HepG2 (cell line): ENCODE results near the gene INO80B. TPM values are rescaled to one million over a fixed set of nuclear protein-coding genes. Genes with fewer than 3 reads are reported as not detected.

Source experiments
- FOSL2 ChIP-seq: sonication (generic); formaldehyde crosslinking; IDR thresholded peaks from 2 replicates; pipeline ENCODE4 v1.4.0; 2020; ENCODE audit warnings: missing genetic modification reagents
- HNRNPLL ChIP-seq: fragments of 200-400 bp; formaldehyde crosslinking; IDR thresholded peaks from 2 replicates; pipeline ENCODE4 v1.6.1; 2017; ENCODE audit warnings: mild to moderate bottlenecking, low read depth, low read length; ENCODE audit not compliant: poor library complexity, severe bottlenecking
- KLF15 ChIP-seq: sonication (generic); formaldehyde crosslinking; IDR thresholded peaks from 2 replicates; pipeline ENCODE4 v1.8.1; 2023; ENCODE audit warnings: borderline replicate concordance, mild to moderate bottlenecking, inconsistent platforms, missing genetic modification reagents, mixed read lengths
- KLF6 ChIP-seq: IDR thresholded peaks from 2 replicates; pipeline ENCODE4 v1.8.0; 2016; ENCODE audit warnings: missing biosample characterization, missing genetic modification reagents
- KMT2A ChIP-seq: sonication (generic); formaldehyde crosslinking; IDR thresholded peaks from 2 replicates; pipeline ENCODE4 v1.4.0; 2020; ENCODE audit warnings: missing genetic modification reagents
- NFYB ChIP-seq: sonication (generic); formaldehyde crosslinking; IDR thresholded peaks from 2 replicates; pipeline ENCODE4 v1.4.0; 2020; ENCODE audit warnings: missing genetic modification reagents
- NPAS2 ChIP-seq: sonication (generic); formaldehyde crosslinking; IDR thresholded peaks from 2 replicates; pipeline ENCODE4 v1.8.0; 2022; ENCODE audit warnings: mild to moderate bottlenecking, missing genetic modification reagents, borderline replicate concordance
- SMC3 ChIP-seq: IDR thresholded peaks from 2 replicates; pipeline ENCODE4 v1.6.1; 2011; ENCODE audit warnings: low read length, improper control_type of control experiment
- SOX6 ChIP-seq, 2 experiments: fragments of 450-650 bp in 1 of 2; sonication (generic) in 1 of 2; formaldehyde crosslinking in 1 of 2; IDR thresholded peaks; 2 replicates each; pipeline versions ENCODE4 v1.4.0 to v1.6.1; 2017 to 2020; ENCODE audit warnings: antibody characterized with exemption in 1 of 2, mild to moderate bottlenecking in 1 of 2, missing genetic modification reagents in 1 of 2
- SP2 ChIP-seq: sonication (generic); formaldehyde crosslinking; IDR thresholded peaks from 2 replicates; pipeline ENCODE4 v1.5.1; 2020; ENCODE audit warnings: mild to moderate bottlenecking, missing genetic modification reagents
- TSC22D2 ChIP-seq: sonication (generic); formaldehyde crosslinking; IDR thresholded peaks from 2 replicates; pipeline ENCODE4 v1.5.1; 2020; ENCODE audit warnings: missing genetic modification reagents, mild to moderate bottlenecking, borderline replicate concordance
- ZBTB21 ChIP-seq: sonication (generic); formaldehyde crosslinking; IDR thresholded peaks from 2 replicates; pipeline ENCODE4 v1.4.0; 2020; ENCODE audit warnings: missing genetic modification reagents
- ZNF121 ChIP-seq: sonication (generic); formaldehyde crosslinking; IDR thresholded peaks from 2 replicates; pipeline ENCODE4 v1.5.0; 2020; ENCODE audit warnings: mild to moderate bottlenecking, missing genetic modification reagents
- ZNF17 ChIP-seq: sonication (generic); formaldehyde crosslinking; IDR thresholded peaks from 2 replicates; pipeline ENCODE4 v1.5.0; 2020; ENCODE audit warnings: mild to moderate bottlenecking, missing genetic modification reagents
- ZNF264 ChIP-seq: sonication (generic); formaldehyde crosslinking; IDR thresholded peaks from 2 replicates; pipeline ENCODE4 v1.4.0; 2020; ENCODE audit warnings: missing genetic modification reagents
- ZNF44 ChIP-seq: sonication (generic); formaldehyde crosslinking; IDR thresholded peaks from 2 replicates; pipeline ENCODE4 v1.5.1; 2020; ENCODE audit warnings: mild to moderate bottlenecking, missing genetic modification reagents
- ZNF441 ChIP-seq: sonication (generic); formaldehyde crosslinking; IDR thresholded peaks from 2 replicates; pipeline ENCODE4 v1.7.0; 2021; ENCODE audit warnings: missing genetic modification reagents, borderline replicate concordance
- ZNF569 ChIP-seq: sonication (generic); formaldehyde crosslinking; IDR thresholded peaks from 2 replicates; pipeline ENCODE4 v1.5.0; 2020; ENCODE audit warnings: mild to moderate bottlenecking, missing genetic modification reagents, moderate library complexity, borderline replicate concordance
- ZNF598 ChIP-seq: sonication (generic); formaldehyde crosslinking; IDR thresholded peaks from 2 replicates; pipeline ENCODE4 v1.5.1; 2020; ENCODE audit warnings: mild to moderate bottlenecking, missing genetic modification reagents, borderline replicate concordance
- ZNF878 ChIP-seq: sonication (generic); formaldehyde crosslinking; IDR thresholded peaks from 2 replicates; pipeline ENCODE4 v1.8.1; 2023; ENCODE audit warnings: mild to moderate bottlenecking, missing genetic modification reagents, moderate library complexity
- ZSCAN12 ChIP-seq: sonication (generic); formaldehyde crosslinking; IDR thresholded peaks from 2 replicates; pipeline ENCODE4 v1.9.0; 2021; ENCODE audit warnings: mild to moderate bottlenecking, missing genetic modification reagents
- polyA plus RNA-seq, 8 experiments: library from polyadenylated mRNA; depleted of rRNA in 3 of 8; stranded (reverse) in 7 of 8; unstranded in 1 of 8; fragments of >200 nt; fragmentation: Illumina TruSeq in 4 of 8; extraction: Trizol in 4 of 8; gene quantifications; 2 replicates each; pipeline versions ENCODE4 v1.2.1 to v1.2.3, GENCODE V29; 2011 to 2016; ENCODE audit warnings: low read depth in 4 of 8, missing spikeins in 1 of 8, mixed read lengths in 1 of 8; ENCODE audit not compliant: insufficient read depth in 1 of 8
- total RNA-seq, 5 experiments: library from RNA; depleted of rRNA; stranded (reverse); fragments of >200 nt; fragmentation: Illumina TruSeq; extraction: Trizol; gene quantifications; 2 replicates each; pipeline ENCODE4 v1.2.3, GENCODE V29; 2016; ENCODE audit warnings: low read depth in 1 of 5
- TF ChIP-seq, protein P1 (sequence below): sonication (generic); formaldehyde crosslinking; IDR thresholded peaks from 2 replicates; pipeline ENCODE4 v1.5.0; 2020; ENCODE audit warnings: missing genetic modification reagents
- TF ChIP-seq, protein P2 (sequence below): sonication (generic); formaldehyde crosslinking; IDR thresholded peaks from 2 replicates; pipeline ENCODE4 v1.5.1; 2020; ENCODE audit warnings: mild to moderate bottlenecking, moderate library complexity, missing genetic modification reagents
- TF ChIP-seq, protein P3 (sequence below): sonication (generic); formaldehyde crosslinking; conservative IDR thresholded peaks from 2 replicates; pipeline ENCODE4 v1.8.0; 2022; ENCODE audit warnings: missing genetic modification reagents
- TF ChIP-seq, protein P4 (sequence below): sonication (generic); formaldehyde crosslinking; conservative IDR thresholded peaks from 2 replicates; pipeline ENCODE4 v1.4.0; 2020; ENCODE audit warnings: missing genetic modification reagents

Gene INO80B
- total and polyA plus RNA-seq, 2 of the 13 experiments (the other 11 are each of a cell fraction or from before 2014, with no cell fraction given), result 6.2 to 14.5 TPM

DNA sequence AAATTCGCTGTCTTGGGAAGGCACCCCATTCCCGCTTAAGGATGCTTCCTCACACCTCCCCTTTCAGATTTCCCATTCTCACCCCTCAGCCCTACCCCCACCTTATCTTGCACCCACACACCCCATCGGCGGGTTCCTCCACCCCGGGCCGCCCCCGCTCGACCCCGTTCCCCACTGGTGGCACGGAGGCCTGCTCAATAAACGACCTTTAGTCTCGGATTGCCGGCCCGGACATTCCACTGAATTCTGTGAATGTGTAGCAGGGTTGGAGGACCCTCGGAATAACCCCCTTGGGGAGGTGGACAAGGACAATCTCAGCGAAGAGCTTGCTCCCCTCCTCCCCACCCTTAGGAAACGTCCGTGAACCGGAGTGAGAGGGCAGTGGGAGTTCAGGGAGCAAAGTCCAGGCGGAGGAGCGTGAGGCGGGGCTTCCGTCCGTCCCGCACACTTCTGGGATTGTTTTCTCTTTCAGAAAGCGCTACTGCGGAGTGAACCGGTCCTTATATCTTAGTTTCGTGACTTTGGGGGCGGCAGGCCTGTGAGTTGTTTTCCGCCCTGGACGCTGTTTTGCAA lies 47.3 kb downstream of the INO80B start (continued):
- no peak for TF ChIP-seq ZBTB21
- no peak for TF ChIP-seq TSC22D2 (CRISPR knock-in tag)
- no peak for TF ChIP-seq ZNF17
- TF ChIP-seq, protein P1, sequence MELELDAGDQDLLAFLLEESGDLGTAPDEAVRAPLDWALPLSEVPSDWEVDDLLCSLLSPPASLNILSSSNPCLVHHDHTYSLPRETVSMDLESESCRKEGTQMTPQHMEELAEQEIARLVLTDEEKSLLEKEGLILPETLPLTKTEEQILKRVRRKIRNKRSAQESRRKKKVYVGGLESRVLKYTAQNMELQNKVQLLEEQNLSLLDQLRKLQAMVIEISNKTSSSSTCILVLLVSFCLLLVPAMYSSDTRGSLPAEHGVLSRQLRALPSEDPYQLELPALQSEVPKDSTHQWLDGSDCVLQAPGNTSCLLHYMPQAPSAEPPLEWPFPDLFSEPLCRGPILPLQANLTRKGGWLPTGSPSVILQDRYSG (CRISPR knock-in tag), result no peak
- TF ChIP-seq, protein P2, sequence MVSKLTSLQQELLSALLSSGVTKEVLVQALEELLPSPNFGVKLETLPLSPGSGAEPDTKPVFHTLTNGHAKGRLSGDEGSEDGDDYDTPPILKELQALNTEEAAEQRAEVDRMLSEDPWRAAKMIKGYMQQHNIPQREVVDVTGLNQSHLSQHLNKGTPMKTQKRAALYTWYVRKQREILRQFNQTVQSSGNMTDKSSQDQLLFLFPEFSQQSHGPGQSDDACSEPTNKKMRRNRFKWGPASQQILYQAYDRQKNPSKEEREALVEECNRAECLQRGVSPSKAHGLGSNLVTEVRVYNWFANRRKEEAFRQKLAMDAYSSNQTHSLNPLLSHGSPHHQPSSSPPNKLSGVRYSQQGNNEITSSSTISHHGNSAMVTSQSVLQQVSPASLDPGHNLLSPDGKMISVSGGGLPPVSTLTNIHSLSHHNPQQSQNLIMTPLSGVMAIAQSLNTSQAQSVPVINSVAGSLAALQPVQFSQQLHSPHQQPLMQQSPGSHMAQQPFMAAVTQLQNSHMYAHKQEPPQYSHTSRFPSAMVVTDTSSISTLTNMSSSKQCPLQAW (CRISPR knock-in tag), result no peak; the same call in 1 of the 2 replicates
- TF ChIP-seq NPAS2 (CRISPR knock-in tag), result no peak
- no peak for TF ChIP-seq NFYB (CRISPR knock-in tag)
- TF ChIP-seq SMC3, result no peak
- peak; percentile 10; the same call in 1 of the 2 replicates for TF ChIP-seq KLF15 (CRISPR knock-in tag)
- TF ChIP-seq ZNF878 (CRISPR knock-in tag), result no peak
- no peak for TF ChIP-seq ZNF598 (CRISPR knock-in tag)
- no peak for TF ChIP-seq ZNF44 (CRISPR knock-in tag)
- TF ChIP-seq SP2 (CRISPR knock-in tag), result no peak
- peak; percentile 5; the same call in 1 of the 2 replicates for TF ChIP-seq ZNF441
- TF ChIP-seq, protein P3, sequence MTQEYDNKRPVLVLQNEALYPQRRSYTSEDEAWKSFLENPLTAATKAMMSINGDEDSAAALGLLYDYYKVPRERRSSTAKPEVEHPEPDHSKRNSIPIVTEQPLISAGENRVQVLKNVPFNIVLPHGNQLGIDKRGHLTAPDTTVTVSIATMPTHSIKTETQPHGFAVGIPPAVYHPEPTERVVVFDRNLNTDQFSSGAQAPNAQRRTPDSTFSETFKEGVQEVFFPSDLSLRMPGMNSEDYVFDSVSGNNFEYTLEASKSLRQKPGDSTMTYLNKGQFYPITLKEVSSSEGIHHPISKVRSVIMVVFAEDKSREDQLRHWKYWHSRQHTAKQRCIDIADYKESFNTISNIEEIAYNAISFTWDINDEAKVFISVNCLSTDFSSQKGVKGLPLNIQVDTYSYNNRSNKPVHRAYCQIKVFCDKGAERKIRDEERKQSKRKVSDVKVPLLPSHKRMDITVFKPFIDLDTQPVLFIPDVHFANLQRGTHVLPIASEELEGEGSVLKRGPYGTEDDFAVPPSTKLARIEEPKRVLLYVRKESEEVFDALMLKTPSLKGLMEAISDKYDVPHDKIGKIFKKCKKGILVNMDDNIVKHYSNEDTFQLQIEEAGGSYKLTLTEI (CRISPR knock-in tag), result no peak
- peak; percentile 77 for TF ChIP-seq KLF6 (CRISPR knock-in tag)
- TF ChIP-seq FOSL2 (CRISPR knock-in tag), result peak; percentile 64
- TF ChIP-seq HNRNPLL, result peak; percentile 82
- TF ChIP-seq, protein P4, sequence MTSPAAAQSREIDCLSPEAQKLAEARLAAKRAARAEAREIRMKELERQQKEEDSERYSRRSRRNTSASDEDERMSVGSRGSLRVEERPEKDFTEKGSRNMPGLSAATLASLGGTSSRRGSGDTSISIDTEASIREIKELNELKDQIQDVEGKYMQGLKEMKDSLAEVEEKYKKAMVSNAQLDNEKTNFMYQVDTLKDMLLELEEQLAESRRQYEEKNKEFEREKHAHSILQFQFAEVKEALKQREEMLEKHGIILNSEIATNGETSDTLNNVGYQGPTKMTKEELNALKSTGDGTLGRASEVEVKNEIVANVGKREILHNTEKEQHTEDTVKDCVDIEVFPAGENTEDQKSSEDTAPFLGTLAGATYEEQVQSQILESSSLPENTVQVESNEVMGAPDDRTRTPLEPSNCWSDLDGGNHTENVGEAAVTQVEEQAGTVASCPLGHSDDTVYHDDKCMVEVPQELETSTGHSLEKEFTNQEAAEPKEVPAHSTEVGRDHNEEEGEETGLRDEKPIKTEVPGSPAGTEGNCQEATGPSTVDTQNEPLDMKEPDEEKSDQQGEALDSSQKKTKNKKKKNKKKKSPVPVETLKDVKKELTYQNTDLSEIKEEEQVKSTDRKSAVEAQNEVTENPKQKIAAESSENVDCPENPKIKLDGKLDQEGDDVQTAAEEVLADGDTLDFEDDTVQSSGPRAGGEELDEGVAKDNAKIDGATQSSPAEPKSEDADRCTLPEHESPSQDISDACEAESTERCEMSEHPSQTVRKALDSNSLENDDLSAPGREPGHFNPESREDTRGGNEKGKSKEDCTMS, result no peak
- peak; percentile 94; the same call in 1 of the 2 replicates for TF ChIP-seq ZNF569
- no peak for TF ChIP-seq SOX6 (IDR thresholded peaks at IDR 0.05)
- TF ChIP-seq SOX6 (CRISPR knock-in tag; IDR thresholded peaks at IDR 0.05), result peak; percentile 68; the same call in 1 of the 2 replicates
- peak; percentile 40; the same call in 1 of the 2 replicates for TF ChIP-seq ZNF264 (CRISPR knock-in tag)
- TF ChIP-seq ZNF121, result no peak
- no peak for TF ChIP-seq KMT2A (CRISPR knock-in tag)
- TF ChIP-seq ZSCAN12 (CRISPR knock-in tag), result no peak
